ENCODE results near the gene RAMP3.

RAMP3 gene

GRCh38 chr7:45193828-45194227, 36.2 kb downstream of the RAMP3 start:
- H3K4me1 ChIP-seq = no peaks in the 10 kb centered on the region
- H3K27me3 ChIP-seq = peaks cover 0 to 4% of the 10 kb centered on the region in 2 donors
- no peak for DNase-seq
- H3K4me3 ChIP-seq = no peak overlapping the region
- TF ChIP-seq, protein P1, sequence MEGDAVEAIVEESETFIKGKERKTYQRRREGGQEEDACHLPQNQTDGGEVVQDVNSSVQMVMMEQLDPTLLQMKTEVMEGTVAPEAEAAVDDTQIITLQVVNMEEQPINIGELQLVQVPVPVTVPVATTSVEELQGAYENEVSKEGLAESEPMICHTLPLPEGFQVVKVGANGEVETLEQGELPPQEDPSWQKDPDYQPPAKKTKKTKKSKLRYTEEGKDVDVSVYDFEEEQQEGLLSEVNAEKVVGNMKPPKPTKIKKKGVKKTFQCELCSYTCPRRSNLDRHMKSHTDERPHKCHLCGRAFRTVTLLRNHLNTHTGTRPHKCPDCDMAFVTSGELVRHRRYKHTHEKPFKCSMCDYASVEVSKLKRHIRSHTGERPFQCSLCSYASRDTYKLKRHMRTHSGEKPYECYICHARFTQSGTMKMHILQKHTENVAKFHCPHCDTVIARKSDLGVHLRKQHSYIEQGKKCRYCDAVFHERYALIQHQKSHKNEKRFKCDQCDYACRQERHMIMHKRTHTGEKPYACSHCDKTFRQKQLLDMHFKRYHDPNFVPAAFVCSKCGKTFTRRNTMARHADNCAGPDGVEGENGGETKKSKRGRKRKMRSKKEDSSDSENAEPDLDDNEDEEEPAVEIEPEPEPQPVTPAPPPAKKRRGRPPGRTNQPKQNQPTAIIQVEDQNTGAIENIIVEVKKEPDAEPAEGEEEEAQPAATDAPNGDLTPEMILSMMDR (IDR thresholded peaks at IDR 0.05) = no peak
- intact Hi-C loops (cut with DNase I; ENCODE audit: low total_unique reads) = no loop called here
- no peak overlapping the region for H3K27ac ChIP-seq
- H3K9me3 ChIP-seq = no peaks in the 10 kb centered on the region
- H3K36me3 ChIP-seq = no peaks in the 10 kb centered on the region

- no peaks in the 10 kb centered on the region for H3K4me1 ChIP-seq
- no peaks in the 10 kb centered on the region for H3K36me3 ChIP-seq
- intact Hi-C loops (cut with DNase I; ENCODE audit: low total_unique reads) = no loop called here
- DNase-seq = no peak
- peaks cover 0 to 4% of the 10 kb centered on the region in 2 donors for H3K27me3 ChIP-seq
- TF ChIP-seq, protein P1 (IDR thresholded peaks at IDR 0.05) = no peak
- no peak overlapping the region for H3K27ac ChIP-seq
- no peaks in the 10 kb centered on the region for H3K9me3 ChIP-seq
- no peak overlapping the region for H3K4me3 ChIP-seq
Measured at GRCh38 chr7:45196374-45196773, 38.8 kb downstream of the RAMP3 start.

DNA sequence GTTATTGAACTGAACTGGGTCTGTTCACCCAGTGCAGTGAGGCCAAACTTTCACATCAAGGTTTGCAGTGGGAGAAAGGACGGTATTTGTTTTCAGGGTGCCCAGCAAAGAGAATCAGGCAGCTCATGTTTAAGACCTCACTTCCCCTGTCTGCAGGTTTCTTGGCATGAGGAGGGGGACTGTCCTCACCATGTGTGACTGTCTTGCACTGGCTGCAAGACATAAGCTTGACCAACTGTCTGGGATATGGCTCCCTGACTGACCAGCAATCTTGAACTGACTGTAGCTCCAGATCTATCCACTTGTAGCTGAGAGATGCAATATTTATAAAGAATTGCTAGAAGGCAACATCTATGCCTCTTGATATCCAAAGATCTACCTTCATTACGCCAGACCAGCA, 39.9 kb downstream of the RAMP3 start:
- TF ChIP-seq, protein P1 (IDR thresholded peaks at IDR 0.05) = no peak
- intact Hi-C loops (cut with DNase I; ENCODE audit: low total_unique reads) = no loop called here
- Histone ChIP-seq H3K4me1 (no peaks in the 10 kb centered on the region), H3K27me3 (peaks cover 0 to 4% of the 10 kb centered on the region in 2 donors), H3K27ac (no peak overlapping the region), H3K4me3 (no peak overlapping the region), H3K9me3 (no peaks in the 10 kb centered on the region), H3K36me3 (no peaks in the 10 kb centered on the region)
- DNase-seq = no peak

DNA sequence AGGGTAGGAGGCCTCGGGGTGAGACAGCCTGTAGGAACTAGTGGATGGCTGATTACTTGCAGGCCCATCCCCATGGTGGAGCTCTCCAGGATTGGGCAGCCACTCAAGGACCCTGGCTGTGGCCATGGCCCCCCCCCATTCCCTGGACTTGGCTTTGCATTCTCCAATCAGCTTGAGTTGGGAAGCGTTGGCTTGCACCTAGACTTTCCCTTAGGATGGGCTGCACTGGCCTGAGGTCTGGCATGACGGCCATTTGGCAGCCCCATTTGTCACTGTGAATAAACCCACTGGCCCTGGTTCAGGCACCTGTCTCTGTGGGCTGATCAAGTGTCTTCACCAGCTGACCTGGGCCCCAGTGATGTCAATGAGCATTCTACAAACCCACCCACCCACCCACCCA, 41.4 kb downstream of the RAMP3 start:
- Histone ChIP-seq H3K27me3 (peaks cover 0 to 4% of the 10 kb centered on the region in 2 donors), H3K36me3 (no peaks in the 10 kb centered on the region), H3K9me3 (no peaks in the 10 kb centered on the region), H3K4me1 (peaks cover 0 to 3% (median 0%) of the 10 kb centered on the region in 4 donors), H3K4me3 (no peak overlapping the region), H3K27ac (no peak overlapping the region)
- no peak for DNase-seq
- TF ChIP-seq, protein P1 (IDR thresholded peaks at IDR 0.05) = no peak
- intact Hi-C loops (cut with DNase I; ENCODE audit: low total_unique reads) = no loop called here

DNA sequence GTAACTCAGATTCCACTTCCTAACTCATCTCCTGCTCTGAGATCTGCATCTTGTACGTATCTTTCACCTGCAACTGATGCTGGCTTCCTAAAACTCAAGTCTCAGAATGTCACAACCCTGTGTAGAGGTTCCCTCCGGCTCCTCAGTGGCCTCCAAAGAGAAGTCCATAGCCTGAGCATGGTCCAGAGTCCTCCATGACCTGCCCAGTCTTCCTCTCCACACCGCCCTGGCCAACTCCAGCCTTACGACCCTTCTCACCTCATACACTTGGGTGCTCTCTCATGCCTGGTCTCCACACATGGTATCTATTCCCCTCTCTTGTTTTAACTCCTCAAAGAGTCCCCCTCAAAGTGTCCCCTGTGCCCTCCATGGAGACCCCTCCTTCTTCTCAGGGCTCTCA, 41.9 kb downstream of the RAMP3 start:
- peaks cover 0 to 4% (median 1%) of the 10 kb centered on the region in 4 donors for H3K4me1 ChIP-seq
- intact Hi-C loops (cut with DNase I; ENCODE audit: low total_unique reads) = no loop called here
- H3K4me3 ChIP-seq = no peak overlapping the region

More for the DNA sequence above, 41.9 kb downstream of the RAMP3 start:
- TF ChIP-seq, protein P1 (IDR thresholded peaks at IDR 0.05) = no peak
- Histone ChIP-seq H3K36me3 (no peaks in the 10 kb centered on the region), H3K27ac (no peak overlapping the region), H3K9me3 (no peaks in the 10 kb centered on the region), H3K27me3 (peaks cover 0 to 4% of the 10 kb centered on the region in 2 donors)
- no peak for DNase-seq
